ENCODE results near the gene METTL18. TPM values are rescaled to one million over a fixed set of nuclear protein-coding genes. Genes with fewer than 3 reads are reported as not detected.

The METTL18 gene
- total and polyA plus RNA-seq, 12 donors, result 4.1 to 11.4 (median 7.2) TPM

- no peak for DNase-seq
- Histone ChIP-seq H3K4me1 (replicated peaks in 1 of 2) (no peaks in the 10 kb centered on the region), H3K36me3 (replicated peaks in 1 of 2) (no peaks in the 10 kb centered on the region), H3K27ac (no peak overlapping the region), H3K9me3 (replicated peaks in 1 of 3) (no peaks in the 10 kb centered on the region), H3K4me3 (no peak overlapping the region), H3K27me3 (no peaks in the 10 kb centered on the region)
- TF ChIP-seq POLR2A (IDR thresholded peaks at IDR 0.05) (no peak), CTCF (IDR thresholded peaks at IDR 0.05) (no peak)
- 60 to 79% (median 68%) methylated on average over 3 of the region's 3 CpGs for WGBS, 4 donors
- intact Hi-C loops (cut with DNase I), result no loop called here
Observed at GRCh38 chr1:169782596-169782995, 12.1 kb downstream of the METTL18 start.

DNA sequence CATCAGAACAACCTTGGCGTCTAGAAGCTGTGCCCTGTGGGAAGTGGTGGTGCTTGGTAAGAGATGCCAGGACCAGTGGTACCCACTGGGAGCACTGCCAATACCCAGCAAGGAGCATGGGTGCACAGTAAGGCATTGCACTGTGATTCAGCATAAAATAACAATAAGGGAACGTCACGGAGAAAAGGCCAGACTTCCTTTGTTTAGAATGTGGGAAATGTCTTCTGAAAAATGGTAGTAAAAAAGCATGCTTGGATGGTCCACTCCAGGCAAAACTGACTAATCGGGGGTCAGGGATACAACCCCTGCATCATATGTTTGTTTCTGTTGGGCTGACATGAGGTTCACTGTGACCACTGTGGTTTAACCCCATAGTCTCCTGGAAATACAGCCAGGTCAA, 14.7 kb downstream of the METTL18 start:
- no peak for DNase-seq
- H3K27ac ChIP-seq, result no peak overlapping the region
- WGBS, 4 donors, result 24 to 28% (median 25%) methylated on average over 4 of the region's 4 CpGs
- H3K4me3 ChIP-seq, result no peak overlapping the region
- no peaks in the 10 kb centered on the region for H3K9me3 ChIP-seq (replicated peaks in 1 of 3)
- no peaks in the 10 kb centered on the region for H3K4me1 ChIP-seq (replicated peaks in 1 of 2)
- intact Hi-C loops (cut with DNase I), result no loop called here
- no peaks in the 10 kb centered on the region for H3K36me3 ChIP-seq (replicated peaks in 1 of 2)
- no peaks in the 10 kb centered on the region for H3K27me3 ChIP-seq
- TF ChIP-seq POLR2A (IDR thresholded peaks at IDR 0.05) (no peak), CTCF (IDR thresholded peaks at IDR 0.05) (no peak)

- no peak for DNase-seq
- intact Hi-C loops (cut with DNase I), result no loop called here
- TF ChIP-seq POLR2A (IDR thresholded peaks at IDR 0.05) (no peak), CTCF (IDR thresholded peaks at IDR 0.05) (no peak)
Observed at GRCh38 chr1:169779150-169779549, 15.6 kb downstream of the METTL18 start.

GRCh38 chr1:169776440-169776839, 18.3 kb downstream of the METTL18 start:
- no peak for DNase-seq
- H3K27ac ChIP-seq, result no peak overlapping the region
- H3K36me3 ChIP-seq (replicated peaks in 1 of 2), result no peaks in the 10 kb centered on the region
- H3K9me3 ChIP-seq (replicated peaks in 1 of 3), result no peaks in the 10 kb centered on the region
- H3K4me1 ChIP-seq (replicated peaks in 1 of 2), result no peaks in the 10 kb centered on the region
- no peaks in the 10 kb centered on the region for H3K27me3 ChIP-seq
- TF ChIP-seq POLR2A (IDR thresholded peaks at IDR 0.05) (no peak), CTCF (IDR thresholded peaks at IDR 0.05) (no peak)
- intact Hi-C loops (cut with DNase I), result no loop called here
- H3K4me3 ChIP-seq, result no peak overlapping the region
- 54 to 60% (median 56%) methylated on average over 3 of the region's 3 CpGs for WGBS, 4 donors

More at GRCh38 chr1:169779150-169779549, 15.6 kb downstream of the METTL18 start:
- H3K27me3 ChIP-seq, result no peaks in the 10 kb centered on the region
- H3K36me3 ChIP-seq (replicated peaks in 1 of 2), result no peaks in the 10 kb centered on the region
- no peak overlapping the region for H3K4me3 ChIP-seq
- H3K27ac ChIP-seq, result no peak overlapping the region
- H3K4me1 ChIP-seq (replicated peaks in 1 of 2), result no peaks in the 10 kb centered on the region
- no peaks in the 10 kb centered on the region for H3K9me3 ChIP-seq (replicated peaks in 1 of 3)

Data from adrenal gland (tissue), 12 donors.